Measurements from ENCODE around the gene ALS2CL. TPM values are rescaled to one million over a fixed set of nuclear protein-coding genes. Genes with fewer than 3 reads are reported as not detected.

The ALS2CL gene
- total and polyA plus RNA-seq, 2 donors (not counting 3 experiments of a cell fraction or from before 2014, with no cell fraction given), result 7.8 to 10.1 TPM

GRCh38 chr3:46709721-46710120 lies 16.2 kb upstream of the ALS2CL start:
- Histone ChIP-seq H3K4me2 (ENCODE audit: insufficient read depth, low read length) (no peak overlapping the region), H3K27ac (ENCODE audit: insufficient read depth, low read depth, low read length) (no peak overlapping the region), H3K9ac (replicated peaks; ENCODE audit: extremely low read depth, insufficient read depth, low read length) (no peak overlapping the region), H3K27me3 (ENCODE audit: control insufficient read depth in 2 of 2, insufficient read depth in 2 of 2, low read length in 2 of 2) (no peaks in the 10 kb centered on the region), H3K36me3 (ENCODE audit: control insufficient read depth in 2 of 2, extremely low read depth in 1 of 2, insufficient read depth in 2 of 2, low read length in 2 of 2) (no peaks in the 10 kb centered on the region), H3K4me3 (replicated peaks in 1 of 3; ENCODE audit: insufficient read depth in 1 of 3, low read depth in 1 of 3, low read length in 3 of 3) (no peak overlapping the region), H3K4me1 (ENCODE audit: control insufficient read depth, extremely low read depth, insufficient read depth, low read length) (peaks cover 11% of the 10 kb centered on the region), H3K9me1 (replicated peaks; ENCODE audit: control insufficient read depth, extremely low read depth, insufficient read depth, low read length) (no peaks in the 10 kb centered on the region), H3K79me2 (ENCODE audit: control insufficient read depth, insufficient read depth, low read length) (no peaks in the 10 kb centered on the region), H2AFZ (ENCODE audit: low read depth, low read length) (no peak overlapping the region), H4K20me1 (replicated peaks; ENCODE audit: control insufficient read depth, extremely low read depth, insufficient read depth, low read length) (no peaks in the 10 kb centered on the region), H3K9me3 (replicated peaks; ENCODE audit: control insufficient read depth, insufficient read depth, low read length) (no peaks in the 10 kb centered on the region)
- dilution Hi-C loops (cut with MboI; ENCODE audit: extremely low pct_ligation_motif_present, low sequenced_read_pairs) (no loop called here), intact Hi-C loops (cut with micrococcal nuclease) (loop anchor here (5.0 to 10.0 kb wide), 3 partner anchors 285 to 665 kb away; no protein-coding TSS in a partner anchor)
- FAIRE-seq, result no peak
- ChIA-PET POLR2A (no interaction called here), CTCF (interaction anchor here (1.0 to 4.2 kb wide), 4 partner anchors 46 to 199 kb away, joined by 3 to 27 read pairs (median 4); no protein-coding TSS in a partner anchor)
- no peak for DNase-seq (ENCODE audit: low read depth, low spot score)
- TF ChIP-seq MYC (IDR thresholded peaks at IDR 0.05; ENCODE audit: low read depth, low read length) (no peak), GATA2 (IDR thresholded peaks at IDR 0.05; ENCODE audit: insufficient read depth, insufficient read length, low read depth, low read length) (no peak), CTCF (IDR thresholded peaks at IDR 0.05; ENCODE audit: extremely low read depth in 1 of 2, insufficient read depth in 1 of 2, low read depth in 1 of 2, low read length in 2 of 2) (no peak), POLR2AphosphoS5 (IDR thresholded peaks at IDR 0.05; ENCODE audit: insufficient read depth, low read depth, low read length) (no peak), POLR2A (IDR thresholded peaks at IDR 0.05; ENCODE audit: low read depth, low read length) (no peak), JUN (IDR thresholded peaks at IDR 0.05; ENCODE audit: borderline replicate concordance, insufficient read depth, insufficient read length, low read depth) (no peak), EZH2 (IDR thresholded peaks at IDR 0.05; ENCODE audit: borderline replicate concordance, low read depth, low read length, severe bottlenecking) (no peak), MAX (IDR thresholded peaks at IDR 0.05; ENCODE audit: insufficient read depth, insufficient read length) (no peak), FOS (IDR thresholded peaks at IDR 0.05; ENCODE audit: borderline replicate concordance, insufficient read depth, low read length) (no peak)
- BruUV-seq (replicated peaks), result no TSS peak

Measured in endothelial cell of umbilical vein (primary cell).